Tibial artery (tissue), 4 donors: ENCODE results near the gene FAM186B.

Experiments used
- DNase-seq, 2 donors: peaks; one replicate each; pipeline ENCODE4 v3.0.0-alpha.2; 2019
- H3K27ac ChIP-seq, 2 donors: fragments of 200-600 bp; sonication (generic) in 1 of 2; 1 replicate in 1 of 2; 2 replicates in 1 of 2; pipeline ENCODE4 v1.5.1; 2018 to 2019; ENCODE audit warnings: mild to moderate bottlenecking in 1 of 2
- H3K27me3 ChIP-seq, 2 donors: fragments of 200-600 bp; sonication (generic) in 1 of 2; one replicate each; pipeline versions ENCODE4 v1.5.1 to v1.6.0; 2016 to 2019
- H3K36me3 ChIP-seq, 3 donors: fragments of 200-600 bp; sonication (generic) in 2 of 3; one replicate each; pipeline ENCODE4 v1.5.1; 2016 to 2019; ENCODE audit warnings: mild to moderate bottlenecking in 2 of 3
- H3K4me1 ChIP-seq, 4 donors: fragments of 200-600 bp; sonication (generic) in 2 of 4; 1 replicate in 3 of 4; 2 replicates in 1 of 4; pipeline ENCODE4 v1.5.1; 2016 to 2019
- H3K4me3 ChIP-seq, 2 donors: fragments of 200-600 bp; sonication (generic) in 1 of 2; 1 replicate in 1 of 2; 2 replicates in 1 of 2; pipeline ENCODE4 v1.5.1; 2018 to 2019; ENCODE audit warnings: mild to moderate bottlenecking in 2 of 2
- H3K9me3 ChIP-seq, 3 donors: fragments of 200-600 bp; sonication (generic) in 1 of 3; one replicate each; pipeline ENCODE4 v1.5.1; 2016 to 2019
- intact Hi-C: fragments of 100-400 bp; cut with DNase I; formaldehyde crosslinking; loops from one replicate; pipeline ENCODE4 v1.15.0; 2023; ENCODE audit warnings: low total_unique reads
- TF ChIP-seq, protein P1 (sequence below), 2 experiments: fragments of 200-600 bp in 1 of 2; fragments of 450-650 bp in 1 of 2; IDR thresholded peaks; one replicate each; pipeline ENCODE4 v1.5.1; 2017 to 2019; ENCODE audit warnings: antibody characterized with exemption in 2 of 2, mild to moderate bottlenecking in 1 of 2, moderate library complexity in 1 of 2

Gene FAM186B

DNA sequence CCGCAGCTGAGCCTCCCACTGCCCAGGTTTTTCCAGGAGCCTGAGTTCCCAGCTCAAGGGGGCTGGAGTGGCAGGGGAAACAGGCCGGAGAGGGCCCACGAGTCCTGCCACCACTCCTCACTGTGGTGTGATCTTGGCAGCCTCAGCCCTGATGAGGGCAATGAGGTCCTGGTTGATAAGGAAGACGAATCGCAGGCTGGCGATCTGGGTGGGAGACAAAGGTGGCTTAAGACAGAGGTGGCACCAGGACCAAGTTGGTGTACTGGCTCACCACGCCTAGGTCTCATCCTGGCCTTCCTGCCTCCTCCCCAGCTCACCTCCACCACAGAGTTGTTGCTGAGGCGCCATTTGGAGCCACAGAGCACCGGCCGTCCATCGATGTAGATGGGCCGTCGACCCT is 46.9 kb downstream of the FAM186B start:
- intact Hi-C loops: no loop called here
- H3K9me3 ChIP-seq: no peaks in the 10 kb centered on the region
- no peak overlapping the region for H3K4me3 ChIP-seq
- H3K4me1 ChIP-seq: no peaks in the 10 kb centered on the region
- peaks cover 53 to 81% (median 69%) of the 10 kb centered on the region in 3 donors for H3K36me3 ChIP-seq
- DNase-seq: no peak
- TF ChIP-seq, protein P1, sequence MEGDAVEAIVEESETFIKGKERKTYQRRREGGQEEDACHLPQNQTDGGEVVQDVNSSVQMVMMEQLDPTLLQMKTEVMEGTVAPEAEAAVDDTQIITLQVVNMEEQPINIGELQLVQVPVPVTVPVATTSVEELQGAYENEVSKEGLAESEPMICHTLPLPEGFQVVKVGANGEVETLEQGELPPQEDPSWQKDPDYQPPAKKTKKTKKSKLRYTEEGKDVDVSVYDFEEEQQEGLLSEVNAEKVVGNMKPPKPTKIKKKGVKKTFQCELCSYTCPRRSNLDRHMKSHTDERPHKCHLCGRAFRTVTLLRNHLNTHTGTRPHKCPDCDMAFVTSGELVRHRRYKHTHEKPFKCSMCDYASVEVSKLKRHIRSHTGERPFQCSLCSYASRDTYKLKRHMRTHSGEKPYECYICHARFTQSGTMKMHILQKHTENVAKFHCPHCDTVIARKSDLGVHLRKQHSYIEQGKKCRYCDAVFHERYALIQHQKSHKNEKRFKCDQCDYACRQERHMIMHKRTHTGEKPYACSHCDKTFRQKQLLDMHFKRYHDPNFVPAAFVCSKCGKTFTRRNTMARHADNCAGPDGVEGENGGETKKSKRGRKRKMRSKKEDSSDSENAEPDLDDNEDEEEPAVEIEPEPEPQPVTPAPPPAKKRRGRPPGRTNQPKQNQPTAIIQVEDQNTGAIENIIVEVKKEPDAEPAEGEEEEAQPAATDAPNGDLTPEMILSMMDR (IDR thresholded peaks at IDR 0.05): no peak
- no peak overlapping the region for H3K27ac ChIP-seq
- no peaks in the 10 kb centered on the region for H3K27me3 ChIP-seq

- H3K36me3 ChIP-seq: peaks cover 47 to 74% (median 63%) of the 10 kb centered on the region in 3 donors
- H3K4me3 ChIP-seq: no peak overlapping the region
- TF ChIP-seq, protein P1 (IDR thresholded peaks at IDR 0.05): no peak
- intact Hi-C loops: no loop called here
- H3K4me1 ChIP-seq: no peaks in the 10 kb centered on the region
- DNase-seq: no peak
- no peak overlapping the region for H3K27ac ChIP-seq
- H3K27me3 ChIP-seq: no peaks in the 10 kb centered on the region
- H3K9me3 ChIP-seq: no peaks in the 10 kb centered on the region
Measured at GRCh38 chr12:49557917-49558215, 47.6 kb downstream of the FAM186B start.

- Histone ChIP-seq H3K27ac (no peak overlapping the region), H3K36me3 (peaks cover 42 to 69% (median 57%) of the 10 kb centered on the region in 3 donors), H3K9me3 (no peaks in the 10 kb centered on the region), H3K27me3 (no peaks in the 10 kb centered on the region), H3K4me1 (peaks cover 0 to 3% (median under 1%) of the 10 kb centered on the region in 4 donors), H3K4me3 (no peak overlapping the region)
- intact Hi-C loops: no loop called here
- DNase-seq: no peak
- TF ChIP-seq, protein P1 (IDR thresholded peaks at IDR 0.05): no peak
Measured at GRCh38 chr12:49557187-49557916, 48.1 kb downstream of the FAM186B start.

GRCh38 chr12:49556391-49557186 is 48.9 kb downstream of the FAM186B start:
- Histone ChIP-seq H3K27ac (no peak overlapping the region), H3K9me3 (no peaks in the 10 kb centered on the region), H3K4me3 (no peak overlapping the region), H3K4me1 (peaks cover 0 to 8% (median 4%) of the 10 kb centered on the region in 4 donors), H3K27me3 (no peaks in the 10 kb centered on the region), H3K36me3 (peaks cover 34 to 61% (median 51%) of the 10 kb centered on the region in 3 donors)
- intact Hi-C loops: no loop called here
- no peak for DNase-seq
- TF ChIP-seq, protein P1 (IDR thresholded peaks at IDR 0.05): no peak

DNA sequence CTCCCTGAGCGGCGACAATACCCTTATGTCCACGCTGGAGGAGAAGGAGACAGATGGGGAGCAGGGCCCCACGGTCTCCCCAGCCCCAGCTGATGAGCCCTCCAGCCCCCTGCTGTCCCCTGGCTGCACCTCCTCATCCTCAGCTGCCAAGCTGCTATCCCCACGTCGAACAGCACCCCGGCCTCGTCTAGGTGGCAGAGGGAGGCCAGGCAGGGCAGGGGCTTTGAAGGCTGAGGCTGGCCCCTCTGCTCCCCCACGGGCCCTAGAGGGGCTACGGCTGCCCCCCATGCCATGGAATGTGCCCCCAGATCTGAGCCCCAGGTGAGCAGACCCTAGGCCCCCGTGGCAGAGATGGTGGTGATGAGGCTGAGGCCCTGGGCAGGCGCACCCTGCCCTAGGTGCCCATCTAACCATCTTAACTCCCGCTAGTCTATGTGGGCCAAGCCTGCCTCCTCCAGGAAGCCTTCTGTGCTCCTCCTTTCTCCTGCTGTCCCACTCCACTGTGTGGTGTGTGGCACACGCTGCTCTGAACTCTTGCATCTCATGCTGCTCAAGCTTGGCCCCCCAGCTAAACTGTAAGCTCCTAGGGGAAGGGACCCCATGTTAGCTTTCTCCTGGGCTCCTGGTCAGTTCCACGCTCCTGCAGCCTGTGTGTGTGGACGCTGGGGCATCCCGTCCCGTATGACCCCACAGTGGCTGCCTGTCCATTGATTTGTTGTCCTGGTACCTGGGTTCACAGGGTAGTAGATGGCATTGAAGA is 49.6 kb downstream of the FAM186B start:
- Histone ChIP-seq H3K36me3 (peaks cover 33 to 54% (median 44%) of the 10 kb centered on the region in 3 donors), H3K27ac (no peak overlapping the region), H3K27me3 (no peaks in the 10 kb centered on the region), H3K4me3 (no peak overlapping the region), H3K9me3 (no peaks in the 10 kb centered on the region), H3K4me1 (peaks cover 0 to 10% (median 4%) of the 10 kb centered on the region in 4 donors)
- TF ChIP-seq, protein P1 (IDR thresholded peaks at IDR 0.05): no peak
- no peak for DNase-seq
- intact Hi-C loops: no loop called here
